OCI-LY1 (cell line): Measurements from ENCODE around the gene SV2C.

Experiments
- CTCF ChIP-seq: fragments of 200-600 bp; sonication (generic), shearing (Covaris generic); IDR thresholded peaks from 2 replicates; pipeline ENCODE4 v1.5.1; 2017; ENCODE audit warnings: mild to moderate bottlenecking, antibody characterized with exemption, low read length, moderate library complexity, mixed read lengths
- EZH2 ChIP-seq: fragments of 200-600 bp; sonication (generic), shearing (Covaris generic); IDR thresholded peaks from 2 replicates; pipeline ENCODE4 v1.8.0; 2017; ENCODE audit warnings: borderline replicate concordance, mixed run types, mild to moderate bottlenecking, antibody characterized with exemption, low read length, moderate library complexity, mixed read lengths

- no peak for TF ChIP-seq CTCF
- no peak for TF ChIP-seq EZH2
Observed at GRCh38 chr5:76283670-76284069, 200.5 kb downstream of the SV2C start.
